CD4-positive, CD25-positive, alpha-beta regulatory T cell (primary cell): ENCODE results near the gene DENND4B. TPM values are rescaled to one million over a fixed set of nuclear protein-coding genes. Genes with fewer than 3 reads are reported as not detected.
"Not testable (repeated sequence)": the region's sequence is repeated elsewhere in the genome, so short reads cannot be mapped to it uniquely, and the experiment has no call there.

ENCODE experiments used
- ATAC-seq, 2 donors: fragments of 150-1000 bp; cut with Tn5 transposase; one replicate each; pipeline ENCODE4 v1.10.0; 2021; ENCODE audit warnings: low read depth in 2 of 2, moderate number of reproducible peaks in 2 of 2, moderate library complexity in 1 of 2
- DNase-seq, 3 donors: peaks; one replicate each; pipeline versions ENCODE4 v3.0.0 to v3.0.0-alpha.2; 2012 to 2022; ENCODE audit warnings: mixed read lengths in 1 of 3
- H3K27ac ChIP-seq: one replicate; pipeline ENCODE4 v1.7.0; 2013; ENCODE audit warnings: mild to moderate bottlenecking, low read length; ENCODE audit not compliant: insufficient read depth, poor library complexity, severe bottlenecking
- H3K27me3 ChIP-seq: one replicate; pipeline ENCODE4 v1.7.0; 2013; ENCODE audit warnings: low read length; ENCODE audit not compliant: control insufficient read depth, insufficient read depth
- H3K36me3 ChIP-seq: one replicate; pipeline ENCODE4 v1.7.0; 2013; ENCODE audit warnings: mild to moderate bottlenecking, low read length, moderate library complexity; ENCODE audit not compliant: control insufficient read depth, insufficient read depth
- H3K4me1 ChIP-seq: 2 replicates; pipeline ENCODE4 v1.7.0; 2013; ENCODE audit warnings: mild to moderate bottlenecking, low read length; ENCODE audit not compliant: insufficient read depth, control insufficient read depth, poor library complexity, severe bottlenecking
- H3K4me3 ChIP-seq: one replicate; pipeline ENCODE4 v1.7.0; 2013; ENCODE audit warnings: low read depth, mild to moderate bottlenecking, low read length, moderate library complexity
- H3K9me3 ChIP-seq, 2 experiments: 1 replicate in 1 of 2; 2 replicates in 1 of 2; pipeline ENCODE4 v1.7.0; 2013; ENCODE audit warnings: low read length in 2 of 2, mild to moderate bottlenecking in 1 of 2, moderate library complexity in 1 of 2; ENCODE audit not compliant: control insufficient read depth in 2 of 2
- H3K27ac Mint-ChIP-seq, 3 donors: one replicate each; pipeline ENCODE4 v1.8.0; 2020 to 2022; ENCODE audit warnings: mild to moderate bottlenecking in 3 of 3, mixed read lengths in 3 of 3, moderate library complexity in 2 of 3
- H3K27me3 Mint-ChIP-seq: one replicate; pipeline ENCODE4 v1.8.0; 2022; ENCODE audit warnings: mild to moderate bottlenecking, mixed read lengths
- H3K36me3 Mint-ChIP-seq: one replicate; pipeline ENCODE4 v1.8.0; 2020; ENCODE audit warnings: mixed read lengths
- H3K4me1 Mint-ChIP-seq, 4 donors: one replicate each; pipeline ENCODE4 v1.8.0; 2020 to 2022; ENCODE audit warnings: mixed read lengths in 4 of 4, mild to moderate bottlenecking in 1 of 4
- H3K4me3 Mint-ChIP-seq, 4 donors: one replicate each; pipeline ENCODE4 v1.8.0; 2020 to 2022; ENCODE audit warnings: mild to moderate bottlenecking in 4 of 4, mixed read lengths in 4 of 4, moderate library complexity in 3 of 4
- H3K9me3 Mint-ChIP-seq, 7 donors: one replicate each; pipeline ENCODE4 v1.8.0; 2020 to 2022; ENCODE audit warnings: mixed read lengths in 7 of 7, mild to moderate bottlenecking in 3 of 7, moderate library complexity in 2 of 7
- polyA plus RNA-seq, 4 donors: library from polyadenylated mRNA; unstranded; fragments of 300-500 nt; fragmentation: Illumina TruSeq; gene quantifications; one replicate each; pipeline ENCODE4 v1.2.3, GENCODE V29; 2021
- total RNA-seq: library from RNA; stranded (reverse); gene quantifications from one replicate; pipeline ENCODE4 v1.2.3, GENCODE V29; 2022

Gene DENND4B
- total and polyA plus RNA-seq, 5 donors from 2014 or later: 11.2 to 133 (median 13.7) TPM

GRCh38 chr1:153919876-153920852 is 26.4 kb downstream of the DENND4B start:
- H3K27me3 ChIP-seq: no peaks in the 10 kb centered on the region
- H3K36me3 Mint-ChIP-seq: no peaks in the 10 kb centered on the region
- H3K4me1 Mint-ChIP-seq: peaks cover 32 to 66% (median 46%) of the 10 kb centered on the region in 4 donors
- H3K27ac ChIP-seq: peak overlapping the region; percentile 41
- H3K27ac Mint-ChIP-seq: peak overlapping the region; percentile 34 to 94 (median 87)
- H3K27me3 Mint-ChIP-seq: peaks cover 6% of the 10 kb centered on the region
- peak overlapping the region; percentile 91 to 96 (median 93) for H3K4me3 Mint-ChIP-seq
- peak in 2 of 3 donors; percentile 16 to 57 for DNase-seq
- H3K4me3 ChIP-seq: peak overlapping the region; percentile 90
- H3K36me3 ChIP-seq: peaks cover 11% of the 10 kb centered on the region
- H3K9me3 Mint-ChIP-seq: peaks cover 0 to 1% (median 0%) of the 10 kb centered on the region in 7 donors
- H3K9me3 ChIP-seq: no peaks in the 10 kb centered on the region
- ATAC-seq: no peak
- H3K4me1 ChIP-seq: peaks cover 39% of the 10 kb centered on the region

DNA sequence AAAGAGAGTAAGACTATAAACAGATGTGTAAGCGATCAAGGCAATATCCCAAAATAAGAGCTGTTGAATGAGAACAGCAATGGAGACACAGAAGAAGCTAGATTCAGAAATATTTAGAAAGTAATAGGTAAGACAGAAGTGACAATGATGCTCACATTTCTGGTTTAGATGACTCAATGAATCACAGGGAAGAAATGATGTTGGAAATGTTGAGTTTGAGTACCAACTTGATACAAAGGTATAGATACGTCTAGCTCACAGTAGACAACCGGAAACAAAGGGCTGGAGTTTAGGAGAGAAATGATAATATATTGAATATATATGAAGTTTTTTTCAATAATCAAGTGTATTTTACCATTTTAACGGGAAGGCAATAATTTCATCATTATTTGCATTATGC is 30.2 kb downstream of the DENND4B start:
- Mint-ChIP-seq H3K27ac (peak overlapping the region; percentile 5 to 82 (median 60)), H3K4me3 (peak overlapping the region in 2 of 4 donors; percentile 40 to 63), H3K36me3 (peaks cover 7% of the 10 kb centered on the region), H3K4me1 (peaks cover 33 to 78% (median 47%) of the 10 kb centered on the region in 4 donors), H3K27me3 (no peaks in the 10 kb centered on the region), H3K9me3 (peaks cover 0 to 1% (median 0%) of the 10 kb centered on the region in 7 donors)
- no peak overlapping the region for H3K4me3 ChIP-seq
- no peaks in the 10 kb centered on the region for H3K9me3 ChIP-seq
- ATAC-seq: no peak
- H3K4me1 ChIP-seq: peaks cover 31% of the 10 kb centered on the region
- peaks cover 13% of the 10 kb centered on the region for H3K36me3 ChIP-seq
- DNase-seq: no peak
- H3K27ac ChIP-seq: no peak overlapping the region
- no peaks in the 10 kb centered on the region for H3K27me3 ChIP-seq

DNA sequence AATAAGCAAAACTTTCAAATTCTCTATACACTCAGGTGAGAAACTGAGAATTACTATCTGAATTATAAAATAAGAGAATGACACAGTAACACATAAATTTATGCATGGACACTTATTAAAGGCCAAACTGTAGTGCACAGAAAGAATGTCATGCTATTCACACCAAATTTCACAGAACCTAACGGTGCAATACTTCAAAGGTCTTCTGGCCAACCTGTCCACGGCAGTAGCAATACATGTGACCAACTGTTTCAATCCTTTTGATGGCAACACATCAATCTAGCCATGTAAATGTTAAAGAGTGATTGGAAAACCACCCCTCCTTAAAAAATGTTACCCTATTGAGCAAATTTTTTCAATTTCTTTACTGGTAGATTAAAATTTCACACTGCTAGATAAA is 34.2 kb downstream of the DENND4B start:
- no peak overlapping the region for H3K4me3 Mint-ChIP-seq
- peaks cover 17 to 55% (median 26%) of the 10 kb centered on the region in 4 donors for H3K4me1 Mint-ChIP-seq
- peaks cover 13% of the 10 kb centered on the region for H3K36me3 Mint-ChIP-seq
- no peak for DNase-seq
- Histone ChIP-seq H3K27ac (no peak overlapping the region), H3K9me3 (no peaks in the 10 kb centered on the region), H3K27me3 (no peaks in the 10 kb centered on the region), H3K4me3 (peak overlapping the region; percentile 7), H3K36me3 (peaks cover 17% of the 10 kb centered on the region), H3K4me1 (peaks cover 8% of the 10 kb centered on the region)
- no peak for ATAC-seq
- H3K27ac Mint-ChIP-seq: peak overlapping the region in 2 of 3 donors; percentile 43 to 56
- H3K27me3 Mint-ChIP-seq: no peaks in the 10 kb centered on the region
- H3K9me3 Mint-ChIP-seq: no peaks in the 10 kb centered on the region

GRCh38 chr1:153910560-153910959 is 36.0 kb downstream of the DENND4B start:
- not testable (repeated sequence) for H3K27me3 ChIP-seq, H3K4me3 Mint-ChIP-seq, ATAC-seq, H3K9me3 ChIP-seq, H3K27ac ChIP-seq, H3K27me3 Mint-ChIP-seq, H3K4me3 ChIP-seq, H3K9me3 Mint-ChIP-seq, H3K4me1 ChIP-seq, DNase-seq
- peak overlapping the region in 1 of 3 donors; percentile 64 for H3K27ac Mint-ChIP-seq
- peaks cover 15% of the 10 kb centered on the region for H3K36me3 ChIP-seq
- peaks cover 17% of the 10 kb centered on the region for H3K36me3 Mint-ChIP-seq
- peaks cover 18 to 62% (median 32%) of the 10 kb centered on the region in 4 donors for H3K4me1 Mint-ChIP-seq

DNA sequence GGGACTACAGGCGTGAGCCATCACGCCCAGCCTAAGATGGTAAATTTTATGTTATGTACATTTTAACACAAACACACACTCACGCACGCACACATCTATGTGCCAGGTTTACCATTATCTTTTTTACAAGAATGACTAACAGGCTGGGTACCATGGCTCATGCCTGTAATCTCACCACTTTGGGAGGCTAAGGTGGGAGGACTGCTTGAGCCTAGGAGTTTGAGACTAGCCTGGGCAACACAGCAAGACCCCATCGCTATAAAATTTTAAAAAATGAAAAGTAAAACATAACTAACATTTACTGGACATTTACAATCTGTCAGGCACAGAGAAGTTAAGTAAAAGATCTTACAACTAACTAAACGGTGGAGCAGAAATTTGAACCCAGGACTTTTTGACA is 38.4 kb downstream of the DENND4B start:
- H3K27me3 ChIP-seq: no peaks in the 10 kb centered on the region
- Mint-ChIP-seq H3K4me3 (no peak overlapping the region), H3K27me3 (no peaks in the 10 kb centered on the region), H3K4me1 (peaks cover 21 to 65% (median 34%) of the 10 kb centered on the region in 4 donors), H3K27ac (peak overlapping the region in 1 of 3 donors; percentile 26), H3K9me3 (no peaks in the 10 kb centered on the region), H3K36me3 (peaks cover 17% of the 10 kb centered on the region)
- H3K4me1 ChIP-seq: peaks cover 9% of the 10 kb centered on the region
- DNase-seq: no peak
- no peak overlapping the region for H3K4me3 ChIP-seq
- H3K27ac ChIP-seq: no peak overlapping the region
- no peak for ATAC-seq
- H3K9me3 ChIP-seq: no peaks in the 10 kb centered on the region
- peaks cover 20% of the 10 kb centered on the region for H3K36me3 ChIP-seq

GRCh38 chr1:153907134-153907533 is 39.4 kb downstream of the DENND4B start:
- no peak for ATAC-seq
- H3K27me3 ChIP-seq: no peaks in the 10 kb centered on the region
- no peak overlapping the region for H3K27ac ChIP-seq
- Mint-ChIP-seq H3K36me3 (peaks cover 12% of the 10 kb centered on the region), H3K9me3 (no peaks in the 10 kb centered on the region), H3K27me3 (no peaks in the 10 kb centered on the region), H3K27ac (peak overlapping the region in 2 of 3 donors; percentile 68 to 72), H3K4me3 (no peak overlapping the region), H3K4me1 (peaks cover 16 to 63% (median 31%) of the 10 kb centered on the region in 4 donors)
- H3K4me1 ChIP-seq: peaks cover 4% of the 10 kb centered on the region
- H3K4me3 ChIP-seq: no peak overlapping the region
- DNase-seq: no peak
- peaks cover 20% of the 10 kb centered on the region for H3K36me3 ChIP-seq
- H3K9me3 ChIP-seq: no peaks in the 10 kb centered on the region

- Mint-ChIP-seq H3K27me3 (no peaks in the 10 kb centered on the region), H3K9me3 (no peaks in the 10 kb centered on the region), H3K36me3 (peaks cover 11% of the 10 kb centered on the region), H3K4me3 (peak overlapping the region in 1 of 4 donors; percentile 89), H3K4me1 (peaks cover 10 to 59% (median 24%) of the 10 kb centered on the region in 4 donors), H3K27ac (peak overlapping the region in 2 of 3 donors; percentile 42 to 68)
- H3K36me3 ChIP-seq: peaks cover 20% of the 10 kb centered on the region
- H3K4me1 ChIP-seq: peaks cover 4% of the 10 kb centered on the region
- H3K27me3 ChIP-seq: no peaks in the 10 kb centered on the region
- H3K27ac ChIP-seq: no peak overlapping the region
- DNase-seq (no peak), ATAC-seq (no peak)
- no peak overlapping the region for H3K4me3 ChIP-seq
- no peaks in the 10 kb centered on the region for H3K9me3 ChIP-seq
Observed at GRCh38 chr1:153906396-153906795, 40.1 kb downstream of the DENND4B start.
